IMR-90 (cell line): ENCODE measurements around the gene FLNA. TPM values are rescaled to one million over a fixed set of nuclear protein-coding genes. Genes with fewer than 3 reads are reported as not detected.

Source experiments
- ATAC-seq: fragments of 200-7000 bp; cut with Tn5 transposase; 2 replicates; pipeline ENCODE4 v1.9.1; 2020; ENCODE audit warnings: low read depth, mild to moderate bottlenecking, moderate library complexity
- BruUV-seq: library from RNA; stranded (reverse); fragments of 400-500 nt; replicated peaks from 2 replicates; lab custom pipeline; 2021; lab: Mats Ljungman, UMichigan
- CTCF ChIA-PET: fragments of 300-600 bp; formaldehyde crosslinking; extraction: SDS; loops from one replicate; lab custom pipeline; 2021; ENCODE audit warnings: antibody characterized with exemption; lab: Yijun Ruan, JAX
- POLR2A ChIA-PET: fragments of 300-600 bp; sonication (Branson Sonifier 250); formaldehyde crosslinking; loops from one replicate; lab custom pipeline; 2022; ENCODE audit warnings: antibody characterized with exemption; ENCODE audit not compliant: unreplicated experiment; lab: Charles Lee
- DNase-seq: peaks from one replicate; pipeline ENCODE4 v3.0.0; 2013
- H2AFZ ChIP-seq: replicated peaks from 2 replicates; pipeline ENCODE3; 2013; ENCODE audit warnings: low read length, mild to moderate bottlenecking; ENCODE audit not compliant: poor library complexity
- H2AK5ac ChIP-seq: 2 replicates; pipeline ENCODE4 v1.6.1; 2013; ENCODE audit warnings: low read depth, low read length, inconsistent platforms
- H2AK9ac ChIP-seq: replicated peaks from 2 replicates; pipeline ENCODE3; 2013; ENCODE audit warnings: mild to moderate bottlenecking, low read depth, low read length, moderate library complexity; ENCODE audit not compliant: poor library complexity
- H2BK120ac ChIP-seq: 2 replicates; pipeline ENCODE4 v1.6.1; 2013; ENCODE audit warnings: low read depth, low read length, inconsistent platforms
- H2BK15ac ChIP-seq: 3 replicates; pipeline ENCODE4 v1.6.1; 2013; ENCODE audit warnings: low read depth, low read length, inconsistent platforms
- H2BK20ac ChIP-seq: 2 replicates; pipeline ENCODE4 v1.6.1; 2013; ENCODE audit warnings: low read depth, mild to moderate bottlenecking, inconsistent platforms, low read length, moderate library complexity
- H2BK5ac ChIP-seq: 2 replicates; pipeline ENCODE4 v1.6.1; 2013; ENCODE audit warnings: mild to moderate bottlenecking, low read depth, low read length, inconsistent platforms; ENCODE audit not compliant: poor library complexity, severe bottlenecking
- H3K14ac ChIP-seq: replicated peaks from 2 replicates; pipeline ENCODE4 v1.6.1; 2013; ENCODE audit warnings: low read depth, low read length, inconsistent platforms
- H3K18ac ChIP-seq: 2 replicates; pipeline ENCODE4 v1.6.1; 2013; ENCODE audit warnings: low read depth, low read length, control low read depth
- H3K23ac ChIP-seq: 2 replicates; pipeline ENCODE4 v1.6.1; 2013; ENCODE audit warnings: low read depth, low read length, inconsistent platforms
- H3K27ac ChIP-seq: 2 replicates; pipeline ENCODE4 v1.5.1; 2013; ENCODE audit warnings: mild to moderate bottlenecking, control low read depth, low read length; ENCODE audit not compliant: insufficient read depth
- H3K27me3 ChIP-seq: 2 replicates; pipeline ENCODE4 v1.6.1; 2013; ENCODE audit warnings: low read length; ENCODE audit not compliant: control insufficient read depth, insufficient read depth
- H3K36me3 ChIP-seq: 2 replicates; pipeline ENCODE4 v1.6.1; 2013; ENCODE audit warnings: low read length, mixed read lengths; ENCODE audit not compliant: control insufficient read depth, insufficient read depth
- H3K4ac ChIP-seq: 2 replicates; pipeline ENCODE4 v1.6.1; 2013; ENCODE audit warnings: low read depth, low read length, inconsistent platforms
- H3K4me1 ChIP-seq: 2 replicates; pipeline ENCODE4 v1.6.1; 2013; ENCODE audit warnings: low read length, mixed read lengths; ENCODE audit not compliant: control insufficient read depth, insufficient read depth
- H3K4me2 ChIP-seq: 2 replicates; pipeline ENCODE4 v1.6.1; 2013; ENCODE audit warnings: low read depth, mild to moderate bottlenecking, control low read depth, low read length, moderate library complexity
- H3K4me3 ChIP-seq: 2 replicates; pipeline ENCODE4 v1.5.1; 2013; ENCODE audit warnings: low read depth, mild to moderate bottlenecking, control low read depth, low read length, moderate library complexity; ENCODE audit not compliant: insufficient read depth
- H3K56ac ChIP-seq: 2 replicates; pipeline ENCODE4 v1.6.1; 2013; ENCODE audit warnings: low read length, inconsistent platforms; ENCODE audit not compliant: insufficient read depth; ENCODE audit errors: extremely low read depth
- H3K79me1 ChIP-seq, 2 experiments: 2 replicates each; pipeline ENCODE4 v1.6.1; 2013; ENCODE audit warnings: low read length in 2 of 2, inconsistent platforms in 1 of 2, low read depth in 1 of 2
- H3K9ac ChIP-seq: 2 replicates; pipeline ENCODE4 v1.6.1; 2013; ENCODE audit warnings: low read depth, low read length, control low read depth
- H3K9me1 ChIP-seq: 2 replicates; pipeline ENCODE4 v1.6.1; 2013; ENCODE audit warnings: low read length, inconsistent platforms; ENCODE audit not compliant: insufficient read depth
- H3K9me3 ChIP-seq: 2 replicates; pipeline ENCODE4 v1.6.1; 2013; ENCODE audit warnings: low read length; ENCODE audit not compliant: control insufficient read depth, insufficient read depth
- H4K20me1 ChIP-seq: 2 replicates; pipeline ENCODE4 v1.6.1; 2013; ENCODE audit warnings: low read length, inconsistent platforms; ENCODE audit not compliant: insufficient read depth
- H4K5ac ChIP-seq: 2 replicates; pipeline ENCODE4 v1.6.1; 2013; ENCODE audit warnings: mild to moderate bottlenecking, low read depth, low read length, control low read depth
- H4K8ac ChIP-seq, 2 experiments: 2 replicates each; pipeline ENCODE4 v1.6.1; 2013; ENCODE audit warnings: low read depth in 2 of 2, low read length in 2 of 2, control low read depth in 1 of 2, inconsistent platforms in 1 of 2
- H4K91ac ChIP-seq: 2 replicates; pipeline ENCODE4 v1.6.1; 2013; ENCODE audit warnings: low read depth, low read length, inconsistent platforms; ENCODE audit not compliant: insufficient read depth
- BHLHE40 ChIP-seq: fragments of 150-350 bp; IDR thresholded peaks from 2 replicates; pipeline ENCODE4 v1.6.1; 2016; ENCODE audit warnings: mild to moderate bottlenecking, low read depth, low read length
- CHD1 ChIP-seq: IDR thresholded peaks from 2 replicates; pipeline ENCODE4 v1.6.1; 2012; ENCODE audit warnings: low read depth, low read length, improper control_type of control experiment
- FOS ChIP-seq: fragments of 150-350 bp; IDR thresholded peaks from 2 replicates; pipeline ENCODE4 v1.6.1; 2016; ENCODE audit warnings: low read depth, low read length
- MAZ ChIP-seq: IDR thresholded peaks from 2 replicates; pipeline ENCODE4 v1.6.1; 2012; ENCODE audit warnings: low read depth, mild to moderate bottlenecking, low read length, improper control_type of control experiment, moderate library complexity, borderline replicate concordance
- MXI1 ChIP-seq: IDR thresholded peaks from 2 replicates; pipeline ENCODE4 v1.6.1; 2012; ENCODE audit warnings: low read depth, mild to moderate bottlenecking, low read length, moderate library complexity, borderline replicate concordance
- POLR2A ChIP-seq: IDR thresholded peaks from 2 replicates; pipeline ENCODE4 v1.6.1; 2012; ENCODE audit warnings: mild to moderate bottlenecking, low read depth, low read length
- RCOR1 ChIP-seq: IDR thresholded peaks from 2 replicates; pipeline ENCODE4 v1.6.1; 2012; ENCODE audit warnings: mild to moderate bottlenecking, low read length, improper control_type of control experiment; ENCODE audit not compliant: insufficient replicate concordance
- RFX5 ChIP-seq: IDR thresholded peaks from 2 replicates; pipeline ENCODE4 v1.8.0; 2012; ENCODE audit warnings: low read depth, mild to moderate bottlenecking, low read length, moderate library complexity
- SMC3 ChIP-seq: fragments of 150-350 bp; IDR thresholded peaks from 2 replicates; pipeline ENCODE4 v1.6.1; 2016; ENCODE audit warnings: low read depth, mild to moderate bottlenecking, antibody characterized with exemption, low read length, moderate library complexity
- WGBS, 2 experiments: methylation state at CpG; one replicate each; pipeline versions ENCODE4 v1.1.5 to v1.1.7; 2013; ENCODE audit warnings: missing lambda C conversion rate in 2 of 2; ENCODE audit not compliant: insufficient read length in 1 of 2; ENCODE audit errors: extremely low coverage in 2 of 2; 5-methylcytosine and 5-hydroxymethylcytosine counted together
- dilution Hi-C: fragments of 300-500 bp; cut with HindIII; formaldehyde crosslinking; loops from one replicate; pipeline ENCODE4 v1.14.3; 2018; ENCODE audit warnings: low sequenced_read_pairs; ENCODE audit not compliant: unreplicated experiment
- in situ Hi-C: fragments of 300-500 bp; cut with MboI; formaldehyde crosslinking; loops from 3 replicates; pipeline ENCODE4 v1.14.3; 2019; ENCODE audit warnings: low sequenced_read_pairs, inconsistent platforms, mixed read lengths
- intact Hi-C: fragments of 100-400 bp; cut with micrococcal nuclease; formaldehyde crosslinking; loops from 2 replicates; pipeline ENCODE4 v1.10.0; 2022
- polyA plus RNA-seq, 3 experiments: library from polyadenylated mRNA; depleted of rRNA; stranded (reverse); fragments of >200 nt; gene quantifications; 2 replicates each; pipeline ENCODE4 v1.2.3, GENCODE V29; 2012; ENCODE audit warnings: low replicate concordance in 1 of 3
- total RNA-seq: library from RNA; depleted of rRNA; stranded (reverse); fragments of >200 nt; gene quantifications from 2 replicates; pipeline ENCODE4 v1.2.3, GENCODE V29; 2012
- TF ChIP-seq, protein P1 (sequence below): conservative IDR thresholded peaks from 2 replicates; pipeline ENCODE4 v1.5.1; 2012; ENCODE audit warnings: mild to moderate bottlenecking, low read depth, low read length, improper control_type of control experiment
- TF ChIP-seq, protein P2 (sequence below): fragments of 150-350 bp; IDR thresholded peaks from 2 replicates; pipeline ENCODE4 v1.6.1; 2016; ENCODE audit warnings: low read depth, mild to moderate bottlenecking, low read length, moderate library complexity, borderline replicate concordance

Gene FLNA
- total and polyA plus RNA-seq, 2 of the 4 experiments (the other 2 are of a cell fraction), result 1,356 to 1,357 TPM

DNA sequence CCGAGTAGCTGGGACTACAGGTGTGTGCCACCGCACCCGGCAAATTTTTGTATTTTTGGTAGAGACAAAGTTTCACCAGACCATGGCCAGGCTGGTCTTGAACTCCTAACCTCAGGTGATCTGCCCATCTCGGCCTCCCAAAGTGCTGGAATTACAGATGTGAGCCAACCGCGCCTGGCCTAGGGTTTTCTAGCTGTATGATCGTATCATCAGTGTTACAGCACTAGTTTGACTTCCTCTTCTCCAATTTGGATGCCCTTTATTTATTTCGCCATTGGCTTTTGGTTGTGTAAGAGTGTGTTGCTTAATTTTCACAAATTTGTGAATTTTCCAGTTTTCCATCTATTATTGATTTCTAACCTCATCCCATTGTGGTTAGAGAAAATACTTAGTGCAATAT is 73.6 kb downstream of the FLNA start:
- intact Hi-C loops, result no loop called here
- H2AK9ac ChIP-seq, result no peak overlapping the region

More for the DNA sequence above, 73.6 kb downstream of the FLNA start:
- Histone ChIP-seq H2BK120ac (no peak overlapping the region), H3K9me3 (no peaks in the 10 kb centered on the region; the same call in 1 of the 2 replicates), H3K4me3 (no peak overlapping the region), H3K9me1 (no peaks in the 10 kb centered on the region), H4K5ac (no peak overlapping the region), H2BK20ac (no peak overlapping the region), H4K91ac (no peak overlapping the region), H2BK15ac (no peak overlapping the region), H3K14ac (no peak overlapping the region), H3K27me3 (peaks cover 2% of the 10 kb centered on the region), H3K9ac (no peak overlapping the region), H4K8ac (no peak overlapping the region), H3K23ac (no peak overlapping the region), H3K4me1 (no peaks in the 10 kb centered on the region), H3K56ac (no peak overlapping the region), H3K27ac (no peak overlapping the region), H3K18ac (no peak overlapping the region), H2BK5ac (no peak overlapping the region), H3K36me3 (no peaks in the 10 kb centered on the region), H2AK5ac (no peak overlapping the region), H3K4me2 (no peak overlapping the region), H4K20me1 (no peaks in the 10 kb centered on the region), H3K4ac (no peak overlapping the region), H2AFZ (no peak overlapping the region), H3K79me1 (no peaks in the 10 kb centered on the region)
- ChIA-PET CTCF (no interaction called here), POLR2A (no interaction called here)
- ATAC-seq, result no peak
- in situ Hi-C loops (no loop called here), dilution Hi-C loops (no loop called here)
- TF ChIP-seq POLR2A (no peak), BHLHE40 (no peak), RCOR1 (no peak), MAZ (no peak), MXI1 (no peak), CHD1 (no peak), SMC3 (no peak), RFX5 (no peak), FOS (no peak)
- TF ChIP-seq, protein P1, sequence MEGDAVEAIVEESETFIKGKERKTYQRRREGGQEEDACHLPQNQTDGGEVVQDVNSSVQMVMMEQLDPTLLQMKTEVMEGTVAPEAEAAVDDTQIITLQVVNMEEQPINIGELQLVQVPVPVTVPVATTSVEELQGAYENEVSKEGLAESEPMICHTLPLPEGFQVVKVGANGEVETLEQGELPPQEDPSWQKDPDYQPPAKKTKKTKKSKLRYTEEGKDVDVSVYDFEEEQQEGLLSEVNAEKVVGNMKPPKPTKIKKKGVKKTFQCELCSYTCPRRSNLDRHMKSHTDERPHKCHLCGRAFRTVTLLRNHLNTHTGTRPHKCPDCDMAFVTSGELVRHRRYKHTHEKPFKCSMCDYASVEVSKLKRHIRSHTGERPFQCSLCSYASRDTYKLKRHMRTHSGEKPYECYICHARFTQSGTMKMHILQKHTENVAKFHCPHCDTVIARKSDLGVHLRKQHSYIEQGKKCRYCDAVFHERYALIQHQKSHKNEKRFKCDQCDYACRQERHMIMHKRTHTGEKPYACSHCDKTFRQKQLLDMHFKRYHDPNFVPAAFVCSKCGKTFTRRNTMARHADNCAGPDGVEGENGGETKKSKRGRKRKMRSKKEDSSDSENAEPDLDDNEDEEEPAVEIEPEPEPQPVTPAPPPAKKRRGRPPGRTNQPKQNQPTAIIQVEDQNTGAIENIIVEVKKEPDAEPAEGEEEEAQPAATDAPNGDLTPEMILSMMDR, result no peak
- TF ChIP-seq, protein P2, sequence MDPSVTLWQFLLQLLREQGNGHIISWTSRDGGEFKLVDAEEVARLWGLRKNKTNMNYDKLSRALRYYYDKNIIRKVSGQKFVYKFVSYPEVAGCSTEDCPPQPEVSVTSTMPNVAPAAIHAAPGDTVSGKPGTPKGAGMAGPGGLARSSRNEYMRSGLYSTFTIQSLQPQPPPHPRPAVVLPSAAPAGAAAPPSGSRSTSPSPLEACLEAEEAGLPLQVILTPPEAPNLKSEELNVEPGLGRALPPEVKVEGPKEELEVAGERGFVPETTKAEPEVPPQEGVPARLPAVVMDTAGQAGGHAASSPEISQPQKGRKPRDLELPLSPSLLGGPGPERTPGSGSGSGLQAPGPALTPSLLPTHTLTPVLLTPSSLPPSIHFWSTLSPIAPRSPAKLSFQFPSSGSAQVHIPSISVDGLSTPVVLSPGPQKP, result no peak
- no TSS peak for BruUV-seq
- WGBS, 2 experiments, result 95% methylated on average over 3 of the region's 8 CpGs; no CpG with 5 or more reads in 1 of the 2 experiments
- no peak for DNase-seq
